ENCODE results near the gene CBY2.
"Not testable (repeated sequence)": the region's sequence is repeated elsewhere in the genome, so short reads cannot be mapped to it uniquely, and the experiment has no call there.

Gene CBY2

DNA sequence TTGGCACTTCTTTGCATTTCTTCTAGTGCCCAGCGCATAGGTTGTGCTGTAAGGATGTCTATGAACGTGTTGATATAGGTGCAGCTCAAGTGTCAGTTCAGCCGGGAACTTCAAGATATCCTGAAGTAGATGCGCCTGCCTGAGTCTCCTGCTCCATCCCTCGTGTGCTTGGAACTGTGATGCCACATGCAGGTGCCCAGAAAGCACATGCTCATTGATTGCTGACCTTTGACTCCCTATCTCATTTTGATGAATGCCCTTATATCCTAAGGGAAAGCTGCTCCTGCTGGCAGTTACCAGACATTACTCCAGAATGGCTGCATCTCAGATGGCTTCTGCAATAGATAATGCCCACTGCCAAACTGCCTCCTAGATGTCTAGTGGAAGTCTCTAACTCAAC lies 40.9 kb downstream of the CBY2 start:
- no peak for DNase-seq (ENCODE audit: low read depth in 2 of 2)

DNA sequence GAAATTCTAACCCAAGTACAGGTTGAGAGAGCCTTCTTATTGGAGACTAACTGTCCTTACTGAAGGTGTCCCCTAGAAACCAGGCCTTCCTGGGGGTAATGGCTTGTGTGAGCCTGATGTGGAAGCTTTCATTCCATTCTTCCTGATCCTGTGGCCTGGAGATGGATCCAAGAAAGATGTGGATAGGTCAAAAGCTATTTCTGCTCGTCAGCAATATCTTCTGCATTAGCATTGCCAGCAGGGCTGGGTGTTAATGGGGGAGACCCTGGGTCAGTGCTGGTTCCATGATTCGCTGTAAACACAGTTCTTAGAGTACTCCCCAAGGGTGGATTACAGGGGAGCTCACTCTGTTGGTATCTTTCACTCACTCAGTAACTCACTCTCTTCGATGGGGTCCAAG lies 42.9 kb downstream of the CBY2 start:
- DNase-seq (ENCODE audit: low read depth in 2 of 2): no peak

DNA sequence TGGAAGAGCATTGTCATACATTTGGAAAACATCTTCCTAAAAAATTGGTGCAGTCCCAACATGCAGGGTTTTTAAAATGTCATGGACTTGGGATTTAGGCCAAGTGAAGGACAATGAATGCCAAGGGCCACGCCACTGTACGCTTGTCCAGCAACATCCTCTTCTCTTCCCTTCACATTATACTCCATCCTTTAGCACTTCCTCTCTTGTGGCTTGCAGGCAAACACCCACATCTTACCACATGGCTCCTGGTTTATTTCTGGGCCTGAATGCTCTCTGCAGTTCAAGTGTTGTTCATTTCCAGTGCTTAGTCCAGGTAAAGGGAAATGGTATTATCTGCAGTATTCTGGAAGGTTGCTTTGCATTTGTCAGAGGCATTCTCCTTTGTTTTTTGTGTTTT lies 45.0 kb downstream of the CBY2 start:
- no peak for DNase-seq (ENCODE audit: low read depth in 2 of 2)

- DNase-seq (ENCODE audit: low read depth in 2 of 2): no peak
Measured at GRCh38 chr13:45748941-45749759, 47.0 kb downstream of the CBY2 start.

- no peak for DNase-seq (ENCODE audit: low read depth in 2 of 2)
Measured at GRCh38 chr13:45750566-45750965, 48.4 kb downstream of the CBY2 start.

DNA sequence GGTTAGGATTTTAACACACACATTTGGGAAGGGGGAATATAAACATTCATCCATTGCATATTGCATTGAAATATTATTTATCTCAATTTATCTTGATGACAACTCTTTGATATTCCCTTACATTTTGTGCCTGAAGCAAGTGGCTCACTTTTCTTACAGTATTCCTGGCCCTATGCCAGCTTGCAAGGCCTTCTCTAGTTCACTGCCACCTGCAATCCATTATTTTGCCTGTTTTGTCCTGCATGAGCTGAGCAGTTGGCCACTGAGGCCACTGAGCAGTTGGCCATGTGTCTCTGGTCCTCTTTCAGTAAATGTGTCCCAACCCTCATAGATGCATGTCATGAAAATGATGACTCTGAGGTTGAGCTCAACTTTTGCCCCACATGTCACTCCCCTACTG lies 49.8 kb downstream of the CBY2 start:
- DNase-seq (ENCODE audit: low read depth in 2 of 2): no peak

DNA sequence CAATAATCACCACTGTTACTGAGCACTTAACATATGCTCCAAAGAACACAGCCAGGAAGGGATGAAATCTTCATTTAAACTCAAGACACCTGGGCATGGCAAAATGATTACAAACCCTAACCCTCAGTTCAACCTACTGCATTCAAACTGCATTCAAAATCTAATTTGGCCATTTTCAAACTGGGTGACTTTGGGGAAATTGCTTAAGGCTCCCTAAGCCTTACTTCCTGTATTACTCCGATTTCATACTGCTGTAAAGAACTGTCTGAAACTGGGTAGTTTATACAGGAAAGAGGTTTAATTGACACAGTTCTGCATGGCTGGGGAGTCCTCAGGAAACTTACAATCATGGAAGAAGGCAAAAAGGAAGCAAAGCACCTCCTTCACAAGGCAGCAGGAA lies 50.4 kb downstream of the CBY2 start:
- no peak for DNase-seq (ENCODE audit: low read depth in 2 of 2)

GRCh38 chr13:45756498-45756897 lies 54.4 kb downstream of the CBY2 start:
- not testable (repeated sequence) for DNase-seq (ENCODE audit: low read depth in 2 of 2)

DNA sequence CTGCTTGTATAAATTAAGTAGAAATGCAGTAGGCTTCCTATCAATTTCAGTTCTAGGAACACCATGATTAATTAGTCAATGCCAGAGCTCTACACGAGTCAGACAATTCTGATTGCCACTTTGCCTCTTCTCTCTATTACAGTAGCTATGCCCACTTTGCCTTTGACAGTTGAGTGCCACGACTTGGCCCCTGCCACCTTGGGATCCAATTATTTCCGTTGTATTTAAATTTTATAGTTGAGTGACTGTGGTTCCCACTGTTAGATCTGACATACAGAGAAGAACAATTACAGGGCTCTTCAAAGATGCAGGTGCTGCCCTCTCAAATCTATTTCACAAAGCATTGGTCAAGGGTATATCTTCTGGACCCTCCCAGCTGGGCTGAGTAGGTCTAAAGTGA lies 55.5 kb downstream of the CBY2 start:
- not testable (repeated sequence) for DNase-seq (ENCODE audit: low read depth in 2 of 2)

- DNase-seq (ENCODE audit: low read depth in 2 of 2): no peak
Measured at GRCh38 chr13:45763419-45763818, 61.3 kb downstream of the CBY2 start.
